Gastroesophageal sphincter (tissue), 4 donors: ENCODE data around the gene NRF1. TPM values are rescaled to one million over a fixed set of nuclear protein-coding genes. Genes with fewer than 3 reads are reported as not detected.

ENCODE experiments used
- ATAC-seq: fragments of 150-250 bp; one replicate; pipeline ENCODE4 v1.9.1; 2016; ENCODE audit warnings: mild to moderate bottlenecking, moderate library complexity
- H3K27ac ChIP-seq, 4 donors: fragments of 200-600 bp; sonication (generic) in 3 of 4; 1 replicate in 3 of 4; 2 replicates in 1 of 4; pipeline ENCODE4 v1.5.1; 2016 to 2019
- H3K27me3 ChIP-seq: fragments of 200-600 bp; sonication (generic); one replicate; pipeline ENCODE4 v1.5.1; 2019
- H3K36me3 ChIP-seq, 2 donors: fragments of 200-600 bp; sonication (generic); one replicate each; pipeline ENCODE4 v1.5.1; 2019; ENCODE audit warnings: control low read depth in 1 of 2
- H3K4me1 ChIP-seq, 3 donors: fragments of 200-600 bp; sonication (generic); 1 replicate in 2 of 3; 2 replicates in 1 of 3; pipeline ENCODE4 v1.5.1; 2016 to 2019; ENCODE audit warnings: control low read depth in 2 of 3
- H3K4me3 ChIP-seq, 2 donors: fragments of 200-600 bp; sonication (generic); one replicate each; pipeline ENCODE4 v1.5.1; 2019; ENCODE audit warnings: mild to moderate bottlenecking in 1 of 2, moderate library complexity in 1 of 2
- H3K9me3 ChIP-seq, 3 donors: fragments of 200-600 bp; sonication (generic); one replicate each; pipeline ENCODE4 v1.5.1; 2017 to 2019; ENCODE audit warnings: control low read depth in 2 of 3
- EP300 ChIP-seq: sonication (generic); formaldehyde crosslinking; IDR thresholded peaks from one replicate; pipeline ENCODE4 v1.6.1; 2017; ENCODE audit warnings: antibody characterized with exemption, mild to moderate bottlenecking
- POLR2A ChIP-seq, 2 donors: fragments of 450-650 bp; IDR thresholded peaks; one replicate each; pipeline ENCODE4 v1.6.1; 2017; ENCODE audit warnings: antibody characterized with exemption in 2 of 2, mild to moderate bottlenecking in 2 of 2, moderate library complexity in 1 of 2
- POLR2AphosphoS5 ChIP-seq: sonication (generic); formaldehyde crosslinking; IDR thresholded peaks from one replicate; pipeline ENCODE4 v1.6.1; 2017; ENCODE audit warnings: antibody characterized with exemption
- WGBS, 2 donors: methylation state at CpG; one replicate each; pipeline ENCODE4 v1.1.5; 2018; ENCODE audit warnings: low coverage in 1 of 2; 5-methylcytosine and 5-hydroxymethylcytosine counted together
- total RNA-seq, 4 donors: library from RNA; depleted of rRNA; stranded (reverse); fragments of >200 nt; gene quantifications; one replicate each; pipeline ENCODE4 v1.1.0, GENCODE V29; 2016
- TF ChIP-seq, protein P1 (sequence below), 4 experiments: fragments of 200-600 bp in 2 of 4; fragments of 450-650 bp in 2 of 4; sonication (generic) in 1 of 4; IDR thresholded peaks; one replicate each; pipeline ENCODE4 v1.5.1; 2017 to 2019; ENCODE audit warnings: antibody characterized with exemption in 4 of 4, mild to moderate bottlenecking in 2 of 4, moderate library complexity in 2 of 4

The NRF1 gene
- total RNA-seq, 4 donors from 2014 or later: 7.8 to 20.5 (median 17.0) TPM

DNA sequence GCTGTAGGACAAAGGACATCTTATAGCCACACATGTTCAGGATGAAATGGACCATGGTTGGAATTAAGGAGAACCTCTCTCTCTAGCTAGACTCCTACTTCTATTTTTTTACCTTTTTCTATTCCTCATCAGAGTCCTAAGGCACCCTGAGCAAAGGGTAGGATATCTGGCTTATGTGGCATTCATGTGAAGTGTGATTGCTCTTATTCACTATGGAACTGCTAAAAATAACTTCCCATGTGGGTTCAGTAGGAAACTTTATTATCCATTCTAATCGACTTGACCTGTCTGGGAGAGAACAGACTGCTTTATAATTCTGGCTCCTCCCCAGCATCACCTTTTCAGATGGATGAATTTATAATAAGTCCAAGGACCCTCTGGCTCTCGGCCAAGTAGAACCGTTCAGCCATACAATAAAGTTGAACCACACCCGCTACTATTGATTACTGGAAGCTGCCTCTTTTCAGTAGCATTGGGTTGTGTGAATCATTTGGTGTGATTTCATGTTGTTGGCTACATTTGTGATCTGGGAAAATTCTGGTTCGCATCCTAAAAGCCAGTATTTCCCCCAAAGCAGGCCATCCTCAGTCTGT, 117.5 kb downstream of the NRF1 start:
- no peaks in the 10 kb centered on the region for H3K4me1 ChIP-seq
- H3K27ac ChIP-seq: no peak overlapping the region
- H3K9me3 ChIP-seq: no peaks in the 10 kb centered on the region
- H3K36me3 ChIP-seq: peaks cover 2 to 99% of the 10 kb centered on the region in 2 donors
- H3K27me3 ChIP-seq: no peaks in the 10 kb centered on the region
- ATAC-seq: no peak
- H3K4me3 ChIP-seq: no peak overlapping the region
- TF ChIP-seq POLR2AphosphoS5: no peak
- no peak for TF ChIP-seq POLR2A (IDR thresholded peaks at IDR 0.05)
- TF ChIP-seq, protein P1, sequence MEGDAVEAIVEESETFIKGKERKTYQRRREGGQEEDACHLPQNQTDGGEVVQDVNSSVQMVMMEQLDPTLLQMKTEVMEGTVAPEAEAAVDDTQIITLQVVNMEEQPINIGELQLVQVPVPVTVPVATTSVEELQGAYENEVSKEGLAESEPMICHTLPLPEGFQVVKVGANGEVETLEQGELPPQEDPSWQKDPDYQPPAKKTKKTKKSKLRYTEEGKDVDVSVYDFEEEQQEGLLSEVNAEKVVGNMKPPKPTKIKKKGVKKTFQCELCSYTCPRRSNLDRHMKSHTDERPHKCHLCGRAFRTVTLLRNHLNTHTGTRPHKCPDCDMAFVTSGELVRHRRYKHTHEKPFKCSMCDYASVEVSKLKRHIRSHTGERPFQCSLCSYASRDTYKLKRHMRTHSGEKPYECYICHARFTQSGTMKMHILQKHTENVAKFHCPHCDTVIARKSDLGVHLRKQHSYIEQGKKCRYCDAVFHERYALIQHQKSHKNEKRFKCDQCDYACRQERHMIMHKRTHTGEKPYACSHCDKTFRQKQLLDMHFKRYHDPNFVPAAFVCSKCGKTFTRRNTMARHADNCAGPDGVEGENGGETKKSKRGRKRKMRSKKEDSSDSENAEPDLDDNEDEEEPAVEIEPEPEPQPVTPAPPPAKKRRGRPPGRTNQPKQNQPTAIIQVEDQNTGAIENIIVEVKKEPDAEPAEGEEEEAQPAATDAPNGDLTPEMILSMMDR (IDR thresholded peaks at IDR 0.05): no peak
- TF ChIP-seq EP300: no peak
- WGBS, 2 donors: 73% methylated on average over 4 to 5 of the region's 5 CpGs

DNA sequence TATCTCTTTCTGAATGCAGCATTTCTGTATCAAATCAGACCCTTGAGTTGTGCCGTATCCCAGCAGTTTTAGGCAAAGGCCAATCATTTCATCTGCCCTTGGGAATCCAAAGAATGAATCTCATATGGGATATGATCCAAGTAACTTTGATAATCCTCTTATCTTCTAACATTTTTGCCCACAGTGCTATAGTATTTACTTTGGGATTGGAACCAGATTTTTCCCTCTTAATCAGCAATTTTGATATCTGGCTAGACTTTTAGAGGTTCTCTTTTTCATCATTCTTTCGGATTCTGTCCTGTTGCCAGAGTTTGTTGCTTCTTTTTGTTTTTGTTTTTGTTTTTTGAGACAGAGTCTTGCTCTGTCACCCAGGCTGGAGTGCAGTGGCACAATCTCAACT, 118.0 kb downstream of the NRF1 start:
- Histone ChIP-seq H3K27me3 (no peaks in the 10 kb centered on the region), H3K4me1 (no peaks in the 10 kb centered on the region), H3K9me3 (no peaks in the 10 kb centered on the region), H3K4me3 (no peak overlapping the region), H3K27ac (no peak overlapping the region), H3K36me3 (peaks cover 2 to 99% of the 10 kb centered on the region in 2 donors)
- ATAC-seq: no peak
- TF ChIP-seq POLR2AphosphoS5 (no peak), POLR2A (IDR thresholded peaks at IDR 0.05) (no peak), EP300 (no peak)
- TF ChIP-seq, protein P1 (IDR thresholded peaks at IDR 0.05): no peak
- 89 to 100% methylated on average over 1 to 2 of the region's 2 CpGs for WGBS, 2 donors

DNA sequence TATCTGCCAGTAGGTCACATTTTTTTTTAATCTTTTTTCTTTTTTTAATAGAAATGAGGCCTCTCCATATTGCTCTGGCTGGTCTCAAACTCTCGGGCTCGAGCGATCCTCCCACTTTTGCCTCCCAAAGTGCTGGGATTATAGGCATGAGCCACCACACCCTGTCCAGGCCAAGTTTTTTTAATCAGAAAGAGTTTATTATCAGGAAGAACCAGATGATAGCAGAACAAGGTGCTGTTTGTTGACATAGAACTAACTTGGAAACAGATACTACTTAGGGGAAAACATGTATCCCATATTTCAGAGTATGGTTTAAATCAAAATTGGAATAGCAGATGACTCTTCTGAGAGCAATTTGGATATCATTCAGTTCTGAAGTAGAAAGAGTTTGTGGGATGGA, 118.6 kb downstream of the NRF1 start:
- TF ChIP-seq, protein P1 (IDR thresholded peaks at IDR 0.05): no peak
- TF ChIP-seq EP300: no peak
- H3K4me3 ChIP-seq: no peak overlapping the region
- 100% methylated on average over 3 of the region's 3 CpGs for WGBS, 2 donors
- H3K9me3 ChIP-seq: no peaks in the 10 kb centered on the region
- H3K27me3 ChIP-seq: no peaks in the 10 kb centered on the region
- no peak for ATAC-seq
- no peak overlapping the region for H3K27ac ChIP-seq
- peaks cover 2 to 99% of the 10 kb centered on the region in 2 donors for H3K36me3 ChIP-seq
- H3K4me1 ChIP-seq: no peaks in the 10 kb centered on the region

DNA sequence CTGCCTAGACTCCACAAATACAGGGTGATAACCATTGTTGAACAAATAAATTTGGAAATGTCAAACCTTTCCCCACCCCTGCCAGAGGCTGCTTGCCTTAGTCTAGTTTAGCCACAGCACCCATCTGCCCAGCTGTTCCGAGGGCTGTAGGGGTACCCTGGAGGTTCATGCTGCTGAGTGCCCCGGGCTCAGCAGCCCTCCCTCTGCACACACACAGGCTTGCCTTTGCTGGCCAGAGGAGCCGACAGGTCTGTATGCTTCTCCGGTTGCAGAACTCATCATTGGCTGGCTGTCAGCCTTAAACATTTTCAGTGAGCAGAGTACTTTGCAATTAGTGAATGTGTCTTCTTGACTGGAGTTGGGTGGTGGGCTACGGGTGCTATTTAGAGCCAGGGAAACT, 122.9 kb downstream of the NRF1 start:
- Histone ChIP-seq H3K9me3 (no peaks in the 10 kb centered on the region), H3K27ac (no peak overlapping the region), H3K27me3 (no peaks in the 10 kb centered on the region), H3K4me1 (peaks cover 5 to 17% (median 8%) of the 10 kb centered on the region in 3 donors), H3K36me3 (peaks cover 0 to 85% of the 10 kb centered on the region in 2 donors), H3K4me3 (no peak overlapping the region)
- no peak for TF ChIP-seq POLR2A (IDR thresholded peaks at IDR 0.05)
- no peak for TF ChIP-seq POLR2AphosphoS5
- no peak for TF ChIP-seq EP300
- TF ChIP-seq, protein P1 (IDR thresholded peaks at IDR 0.05): no peak
- ATAC-seq: no peak
- WGBS, 2 donors: 90 to 92% methylated on average over 2 of the region's 5 CpGs

DNA sequence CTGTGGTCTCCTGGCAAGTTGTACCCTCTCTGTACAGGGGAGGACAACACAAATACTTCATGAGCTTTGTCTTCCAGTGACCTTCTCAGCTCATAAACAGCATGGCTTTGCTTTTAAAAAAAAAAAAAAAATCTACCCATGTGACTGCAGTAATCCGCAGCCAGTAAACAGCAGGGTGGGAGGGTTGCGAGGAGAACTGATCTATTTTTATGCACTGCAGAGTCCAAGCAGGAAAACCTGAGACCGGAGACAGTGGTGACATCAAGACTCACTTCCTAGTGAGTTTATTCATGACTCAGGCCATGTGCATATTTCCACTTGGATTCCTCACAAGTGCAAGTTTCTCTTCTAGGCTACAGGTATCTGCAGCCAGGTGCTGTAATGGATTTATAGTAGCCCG, 127.9 kb downstream of the NRF1 start:
- Histone ChIP-seq H3K9me3 (no peaks in the 10 kb centered on the region), H3K36me3 (peaks cover 0 to 55% of the 10 kb centered on the region in 2 donors), H3K27ac (no peak overlapping the region), H3K27me3 (no peaks in the 10 kb centered on the region), H3K4me1 (peaks cover 5 to 43% (median 8%) of the 10 kb centered on the region in 3 donors), H3K4me3 (no peak overlapping the region)
- WGBS, 2 donors: 29 to 37% methylated on average over 4 of the region's 4 CpGs
- no peak for TF ChIP-seq POLR2AphosphoS5
- TF ChIP-seq POLR2A (IDR thresholded peaks at IDR 0.05): no peak
- no peak for TF ChIP-seq EP300
- TF ChIP-seq, protein P1 (IDR thresholded peaks at IDR 0.05): no peak
- peak; percentile 67 for ATAC-seq
